ENCODE results near the gene RNF214. TPM values are rescaled to one million over a fixed set of nuclear protein-coding genes. Genes with fewer than 3 reads are reported as not detected.

The RNF214 gene
- total and polyA plus RNA-seq, 2 of the 13 experiments (the other 11 are each of a cell fraction or from before 2014, with no cell fraction given): 10.7 to 12.6 TPM

DNA sequence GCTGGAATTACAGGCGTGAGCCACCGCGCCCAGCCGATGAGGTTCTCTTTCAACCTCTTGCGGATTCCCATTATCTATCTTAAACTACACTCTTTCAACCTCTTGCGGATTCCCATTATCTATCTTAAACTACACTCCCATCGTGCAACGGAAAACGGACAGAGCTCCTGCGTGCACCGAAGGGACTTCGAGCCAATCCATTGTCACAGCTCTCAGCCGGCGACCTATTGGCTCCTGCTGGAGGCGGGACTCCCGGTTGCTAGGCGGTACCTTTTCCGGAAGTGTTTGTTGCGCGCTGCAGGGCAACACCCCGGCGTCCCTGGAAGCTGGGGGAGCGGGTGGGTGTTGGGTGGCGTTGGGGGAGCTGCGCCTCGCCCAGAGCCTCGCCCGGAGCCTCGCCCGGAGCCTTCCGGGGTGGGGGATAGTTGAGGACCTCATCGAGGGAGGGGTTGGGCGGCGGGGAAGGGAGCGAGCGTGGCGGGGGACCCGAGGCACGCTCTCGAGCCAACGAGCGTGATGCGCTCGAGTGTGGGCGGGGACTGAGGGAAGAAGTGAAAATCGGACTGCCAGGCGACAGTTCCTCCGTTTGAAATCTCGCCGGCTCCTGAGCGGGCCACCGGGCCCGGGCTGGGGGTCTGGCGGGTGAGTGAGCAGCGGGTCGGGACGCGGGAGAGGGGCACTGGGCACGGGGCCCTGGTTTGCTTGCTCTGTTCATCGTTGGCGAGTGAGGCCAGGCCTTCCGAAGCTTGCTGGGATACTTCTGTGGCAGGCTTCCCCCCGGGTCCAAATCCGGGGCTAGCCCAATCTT lies 95.3 kb downstream of the RNF214 start, which contains the start of gene CEP164 (continued):
- TF ChIP-seq, protein P1, sequence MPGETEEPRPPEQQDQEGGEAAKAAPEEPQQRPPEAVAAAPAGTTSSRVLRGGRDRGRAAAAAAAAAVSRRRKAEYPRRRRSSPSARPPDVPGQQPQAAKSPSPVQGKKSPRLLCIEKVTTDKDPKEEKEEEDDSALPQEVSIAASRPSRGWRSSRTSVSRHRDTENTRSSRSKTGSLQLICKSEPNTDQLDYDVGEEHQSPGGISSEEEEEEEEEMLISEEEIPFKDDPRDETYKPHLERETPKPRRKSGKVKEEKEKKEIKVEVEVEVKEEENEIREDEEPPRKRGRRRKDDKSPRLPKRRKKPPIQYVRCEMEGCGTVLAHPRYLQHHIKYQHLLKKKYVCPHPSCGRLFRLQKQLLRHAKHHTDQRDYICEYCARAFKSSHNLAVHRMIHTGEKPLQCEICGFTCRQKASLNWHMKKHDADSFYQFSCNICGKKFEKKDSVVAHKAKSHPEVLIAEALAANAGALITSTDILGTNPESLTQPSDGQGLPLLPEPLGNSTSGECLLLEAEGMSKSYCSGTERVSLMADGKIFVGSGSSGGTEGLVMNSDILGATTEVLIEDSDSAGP (CRISPR knock-in tag; IDR thresholded peaks at IDR 0.05; ENCODE audit: borderline replicate concordance): peak; percentile 64; the same call in 1 of the 2 replicates
- TF ChIP-seq NR3C1 (CRISPR knock-in tag; IDR thresholded peaks at IDR 0.05) (no peak), ZFX (CRISPR knock-in tag; IDR thresholded peaks at IDR 0.05; ENCODE audit: low read depth) (peak; percentile 44), HNRNPH1 (optimal IDR thresholded peaks at IDR 0.05; ENCODE audit: low read depth, low read length) (no peak), ZNF687 (CRISPR knock-in tag; IDR thresholded peaks at IDR 0.05) (peak; percentile 84), ZNF547 (CRISPR knock-in tag; IDR thresholded peaks at IDR 0.05) (0 out of 2 replicates have a peak, but pooled peaks have one; percentile 48), XRCC5 (optimal IDR thresholded peaks at IDR 0.05; ENCODE audit: low read length) (peak; percentile 50), ZNF282 (IDR thresholded peaks at IDR 0.05; ENCODE audit: partially characterized antibody) (no peak), AGO1 (IDR thresholded peaks at IDR 0.05; ENCODE audit: low read depth, low read length, poor library complexity, severe bottlenecking) (no peak), SKI (IDR thresholded peaks at IDR 0.05; ENCODE audit: partially characterized antibody) (no peak), ZNF747 (CRISPR knock-in tag; IDR thresholded peaks at IDR 0.05; ENCODE audit: borderline replicate concordance) (no peak), SMAD9 (CRISPR knock-in tag; IDR thresholded peaks at IDR 0.05) (no peak), ZNF446 (CRISPR knock-in tag; IDR thresholded peaks at IDR 0.05) (no peak), GATA4 (IDR thresholded peaks at IDR 0.05; ENCODE audit: borderline replicate concordance, low read depth) (no peak), ZFP41 (CRISPR knock-in tag; IDR thresholded peaks at IDR 0.05; ENCODE audit: borderline replicate concordance) (no peak), ZSCAN30 (CRISPR knock-in tag; IDR thresholded peaks at IDR 0.05) (no peak), NFATC3 (CRISPR knock-in tag; IDR thresholded peaks at IDR 0.05) (no peak), TBP (CRISPR knock-in tag; IDR thresholded peaks at IDR 0.05) (no peak), HNRNPUL1 (IDR thresholded peaks at IDR 0.05; ENCODE audit: low read depth, low read length) (no peak)
- TF ChIP-seq, protein P2, sequence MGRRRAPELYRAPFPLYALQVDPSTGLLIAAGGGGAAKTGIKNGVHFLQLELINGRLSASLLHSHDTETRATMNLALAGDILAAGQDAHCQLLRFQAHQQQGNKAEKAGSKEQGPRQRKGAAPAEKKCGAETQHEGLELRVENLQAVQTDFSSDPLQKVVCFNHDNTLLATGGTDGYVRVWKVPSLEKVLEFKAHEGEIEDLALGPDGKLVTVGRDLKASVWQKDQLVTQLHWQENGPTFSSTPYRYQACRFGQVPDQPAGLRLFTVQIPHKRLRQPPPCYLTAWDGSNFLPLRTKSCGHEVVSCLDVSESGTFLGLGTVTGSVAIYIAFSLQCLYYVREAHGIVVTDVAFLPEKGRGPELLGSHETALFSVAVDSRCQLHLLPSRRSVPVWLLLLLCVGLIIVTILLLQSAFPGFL (CRISPR knock-in tag; IDR thresholded peaks at IDR 0.05): no peak

Data from HepG2 (cell line).